A673 (cell line): Measurements from ENCODE around the gene UCKL1. TPM values are rescaled to one million over a fixed set of nuclear protein-coding genes. Genes with fewer than 3 reads are reported as not detected.

Source experiments
- BruUV-seq: library from RNA; stranded (reverse); fragments of 400-500 nt; replicated peaks from 2 replicates; lab custom pipeline; 2021; lab: Mats Ljungman, UMichigan
- CTCF ChIA-PET: fragments of 300-600 bp; sonication (Branson Sonifier 250); formaldehyde crosslinking; loops from one replicate; lab custom pipeline; 2022; ENCODE audit warnings: antibody characterized with exemption; lab: Charles Lee
- POLR2A ChIA-PET: fragments of 300-600 bp; sonication (Branson Sonifier 250); formaldehyde crosslinking; loops from one replicate; lab custom pipeline; 2022; ENCODE audit warnings: antibody characterized with exemption; ENCODE audit not compliant: low non-redundant PET; lab: Charles Lee
- DNase-seq: peaks from one replicate; pipeline ENCODE4 v3.0.0-alpha.2; 2015; ENCODE audit warnings: low spot score
- H3K27ac ChIP-seq: fragments of 200-600 bp; sonication (generic); 2 replicates; pipeline ENCODE4 v1.5.1; 2016; ENCODE audit warnings: mixed run types, low read depth, mild to moderate bottlenecking, mixed read lengths, antibody characterized with exemption, low read length; ENCODE audit not compliant: poor library complexity, severe bottlenecking
- H3K27me3 ChIP-seq: fragments of 200-600 bp; sonication (generic); replicated peaks from 2 replicates; pipeline ENCODE4 v1.6.1; 2017; ENCODE audit warnings: mixed run types, low read depth, mild to moderate bottlenecking, mixed read lengths, antibody characterized with exemption, low read length; ENCODE audit not compliant: insufficient read depth, poor library complexity
- H3K36me3 ChIP-seq: fragments of 200-600 bp; sonication (generic); 2 replicates; pipeline ENCODE4 v1.6.1; 2016; ENCODE audit warnings: mixed run types, mild to moderate bottlenecking, mixed read lengths, antibody characterized with exemption, low read length; ENCODE audit not compliant: insufficient read depth, poor library complexity, severe bottlenecking
- H3K4me1 ChIP-seq: fragments of 200-600 bp; sonication (generic); 2 replicates; pipeline ENCODE4 v1.6.1; 2017; ENCODE audit warnings: mixed run types, mild to moderate bottlenecking, mixed read lengths, antibody characterized with exemption, low read length; ENCODE audit not compliant: insufficient read depth, poor library complexity, severe bottlenecking
- H3K4me3 ChIP-seq: fragments of 200-600 bp; sonication (generic); 2 replicates; pipeline ENCODE4 v1.5.1; 2016; ENCODE audit warnings: low read depth, mixed run types, mild to moderate bottlenecking, mixed read lengths, low read length; ENCODE audit not compliant: poor library complexity, severe bottlenecking
- H3K9me3 ChIP-seq: fragments of 200-600 bp; sonication (generic); 2 replicates; pipeline ENCODE4 v1.6.1; 2016; ENCODE audit warnings: mixed run types, low read depth, mild to moderate bottlenecking, mixed read lengths, antibody characterized with exemption, low read length; ENCODE audit not compliant: poor library complexity, severe bottlenecking
- CTCF ChIP-seq: fragments of 300-800, 200-600 bp; sonication (generic); conservative IDR thresholded peaks from 2 replicates; pipeline ENCODE4 v1.5.1; 2017; ENCODE audit warnings: low read depth, mild to moderate bottlenecking, antibody characterized with exemption, low read length, moderate library complexity, mixed read lengths
- EZH2 ChIP-seq: fragments of 200-600 bp; sonication (generic); IDR thresholded peaks from 2 replicates; pipeline ENCODE4 v1.6.1; 2017; ENCODE audit warnings: borderline replicate concordance, low read depth, mild to moderate bottlenecking, mixed read lengths, antibody characterized with exemption, low read length; ENCODE audit not compliant: poor library complexity, severe bottlenecking
- intact Hi-C: fragments of 100-400 bp; cut with micrococcal nuclease; formaldehyde crosslinking; loops from one replicate; pipeline ENCODE4 v1.10.0; 2022; ENCODE audit not compliant: unreplicated experiment
- total RNA-seq: library from RNA; stranded (reverse); gene quantifications from 2 replicates; pipeline ENCODE4 v1.2.3, GENCODE V29; 2021

UCKL1 gene
- total RNA-seq, 1 experiment from 2014 or later = 53.3 TPM

DNA sequence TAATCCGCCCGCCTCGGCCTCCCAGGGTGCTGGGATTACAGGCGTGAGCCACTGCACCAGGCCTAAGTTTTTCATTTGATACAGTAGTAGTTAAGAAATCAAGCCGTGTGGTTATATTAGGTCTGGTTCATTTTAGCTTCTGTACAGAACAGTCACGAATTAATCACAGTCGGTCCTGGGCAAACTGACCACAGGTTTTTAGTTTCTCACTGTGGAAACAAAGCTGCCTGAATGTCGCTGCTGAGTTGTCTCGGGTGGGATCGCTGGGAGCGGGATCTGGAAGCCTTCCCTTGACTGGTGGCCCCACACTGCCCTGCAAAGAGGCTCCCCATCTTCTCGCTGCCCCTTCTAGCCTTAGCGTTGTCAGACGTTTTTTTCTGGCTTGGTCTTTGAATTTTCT is 18.6 kb downstream of the UCKL1 start:
- H3K9me3 ChIP-seq = no peaks in the 10 kb centered on the region
- POLR2A ChIA-PET = no interaction called here
- TF ChIP-seq EZH2 (no peak), CTCF (no peak)
- CTCF ChIA-PET = no interaction called here
- intact Hi-C loops = no loop called here
- no peak overlapping the region for H3K4me3 ChIP-seq
- no peak overlapping the region for H3K27ac ChIP-seq
- no TSS peak for BruUV-seq
- H3K4me1 ChIP-seq = no peaks in the 10 kb centered on the region
- H3K27me3 ChIP-seq = no peaks in the 10 kb centered on the region
- no peak for DNase-seq
- H3K36me3 ChIP-seq = peaks cover 18% of the 10 kb centered on the region

DNA sequence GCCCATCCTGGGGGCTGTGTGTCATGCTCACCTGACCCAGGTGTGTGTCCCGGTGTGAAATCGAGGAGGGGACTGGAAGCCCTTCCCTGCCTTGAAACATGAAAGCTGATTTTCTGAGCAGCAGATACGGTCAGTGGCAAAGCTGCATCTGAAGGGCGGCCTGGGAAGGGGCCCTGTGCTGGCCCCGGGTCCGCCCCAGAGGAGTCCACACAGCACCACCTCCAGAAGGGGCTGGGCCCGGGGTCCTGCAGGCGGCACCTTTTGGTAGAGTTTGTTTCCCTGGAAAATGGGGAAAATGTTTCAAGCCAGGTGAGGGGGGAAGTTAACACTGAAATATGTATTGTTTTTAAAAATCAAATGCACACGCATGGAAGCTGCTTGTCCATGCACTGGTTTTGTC is 20.8 kb downstream of the UCKL1 start:
- H3K4me1 ChIP-seq = no peaks in the 10 kb centered on the region
- no TSS peak for BruUV-seq

DNA sequence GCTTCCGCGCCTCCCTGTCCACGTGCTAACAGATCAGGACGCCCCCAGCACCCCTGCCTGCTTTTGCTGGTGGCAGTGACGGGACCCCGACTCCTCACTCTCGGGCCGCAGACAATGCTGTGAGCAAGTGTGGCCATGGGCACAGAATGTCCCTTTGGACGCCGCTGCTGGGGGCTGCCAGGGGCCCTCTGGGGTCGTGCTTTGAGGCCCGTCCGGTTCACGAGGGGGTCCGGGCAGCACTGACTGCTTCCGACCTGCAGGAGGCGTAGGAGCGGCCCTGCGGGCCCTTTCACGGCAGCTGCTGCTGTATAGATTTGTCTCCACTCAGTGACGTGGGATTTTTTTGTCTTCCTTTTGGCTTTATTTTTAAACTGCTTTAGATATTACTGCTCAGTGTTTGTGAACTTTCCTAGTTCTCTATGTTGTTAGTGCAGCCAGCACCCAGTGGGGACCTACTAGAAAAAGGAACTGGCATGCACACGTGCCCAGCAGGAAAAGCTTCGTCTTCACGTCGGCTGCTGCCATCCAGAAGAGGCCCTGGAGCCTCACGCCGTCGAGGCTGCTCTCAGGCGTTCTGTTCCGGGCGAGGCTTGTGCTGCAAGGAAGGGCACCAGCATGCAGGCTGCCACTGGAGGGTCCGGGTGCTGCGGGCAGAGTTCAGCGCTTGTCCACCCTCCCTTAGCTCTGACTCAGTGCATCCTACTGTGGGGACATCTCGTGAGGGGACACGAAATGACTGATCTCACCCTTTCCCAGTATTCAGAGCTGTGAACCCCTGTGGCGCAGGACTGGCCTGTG is 21.7 kb downstream of the UCKL1 start:
- POLR2A ChIA-PET = no interaction called here
- DNase-seq = no peak
- Histone ChIP-seq H3K36me3 (peaks cover 29% of the 10 kb centered on the region), H3K4me3 (no peak overlapping the region), H3K27me3 (no peaks in the 10 kb centered on the region), H3K27ac (no peak overlapping the region), H3K4me1 (no peaks in the 10 kb centered on the region), H3K9me3 (no peaks in the 10 kb centered on the region)
- TF ChIP-seq EZH2 (no peak), CTCF (peak; percentile 46)
- CTCF ChIA-PET = interaction anchor here (0.6 kb wide), 1 partner anchor 494 kb away, joined by 3 read pairs; no protein-coding TSS in a partner anchor
- BruUV-seq = no TSS peak
- intact Hi-C loops = no loop called here

More for the DNA sequence above, 20.8 kb downstream of the UCKL1 start:
- CTCF ChIA-PET = no interaction called here
- Histone ChIP-seq H3K4me3 (no peak overlapping the region), H3K27ac (no peak overlapping the region), H3K36me3 (peaks cover 31% of the 10 kb centered on the region), H3K9me3 (no peaks in the 10 kb centered on the region), H3K27me3 (no peaks in the 10 kb centered on the region)
- TF ChIP-seq CTCF (no peak), EZH2 (no peak)
- intact Hi-C loops = no loop called here
- no peak for DNase-seq
- POLR2A ChIA-PET = interaction anchor here (0.5 kb wide), 1 partner anchor 140 kb away, joined by 3 read pairs; no protein-coding TSS in a partner anchor
